ENCODE measurements around the gene CNN1. TPM values are rescaled to one million over a fixed set of nuclear protein-coding genes. Genes with fewer than 3 reads are reported as not detected.

Gene CNN1
- total RNA-seq, 1 experiment from 2014 or later, result 0.98 TPM

DNA sequence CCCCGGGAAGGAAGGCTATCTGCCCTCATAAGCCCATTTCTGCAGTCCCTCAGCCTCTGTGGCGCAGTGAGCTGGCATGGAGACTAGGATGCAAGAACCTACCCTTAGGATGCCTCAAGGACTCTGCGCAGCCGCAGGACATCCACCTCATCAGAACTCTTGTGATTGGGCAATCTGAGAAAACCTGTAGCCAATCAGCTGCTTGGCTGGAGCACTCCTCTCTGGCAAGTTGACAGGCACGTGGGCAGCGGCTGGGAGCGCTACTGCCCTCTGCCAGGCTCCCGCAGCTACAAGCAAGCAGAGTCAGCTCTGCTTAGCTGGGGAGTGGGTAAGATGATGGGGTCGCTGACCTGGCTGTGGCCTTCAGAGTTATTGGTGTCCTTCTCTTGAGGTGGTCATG lies 8.2 kb upstream of the CNN1 start:
- no peak overlapping the region for H3K27ac ChIP-seq (ENCODE audit: low read length)
- H3K4me1 ChIP-seq (ENCODE audit: control insufficient read depth, insufficient read depth, low read length), result peaks cover 5% of the 10 kb centered on the region
- BruUV-seq (replicated peaks), result no TSS peak
- intact Hi-C loops (cut with micrococcal nuclease; ENCODE audit: unreplicated experiment), result no loop called here
- ChIA-PET CTCF (interaction anchor here (0.6 kb wide), 1 partner anchor 12 kb away, joined by 3 read pairs; no protein-coding TSS in a partner anchor), POLR2A (no interaction called here)
- ATAC-seq (peak; percentile 19; the same call in 1 of the 2 replicates), DNase-seq (ENCODE audit: low read depth, low spot score) (peak; percentile 28)
- no peaks in the 10 kb centered on the region; the same call in 1 of the 2 replicates for H3K36me3 ChIP-seq (ENCODE audit: control insufficient read depth, insufficient read depth, low read length)
- no peaks in the 10 kb centered on the region for H3K27me3 ChIP-seq (ENCODE audit: control insufficient read depth, insufficient read depth, low read length)
- in situ Hi-C loops (cut with HindIII; ENCODE audit: low pct_unique_long_range_greater_than_20kb, low sequenced_read_pairs), result no loop called here
- no peak overlapping the region for H3K4me3 ChIP-seq (ENCODE audit: low read depth in 2 of 2, low read length in 2 of 2)
- H3K9me3 ChIP-seq (ENCODE audit: control insufficient read depth, insufficient read depth, low read depth, low read length), result no peaks in the 10 kb centered on the region
- TF ChIP-seq, protein P1, sequence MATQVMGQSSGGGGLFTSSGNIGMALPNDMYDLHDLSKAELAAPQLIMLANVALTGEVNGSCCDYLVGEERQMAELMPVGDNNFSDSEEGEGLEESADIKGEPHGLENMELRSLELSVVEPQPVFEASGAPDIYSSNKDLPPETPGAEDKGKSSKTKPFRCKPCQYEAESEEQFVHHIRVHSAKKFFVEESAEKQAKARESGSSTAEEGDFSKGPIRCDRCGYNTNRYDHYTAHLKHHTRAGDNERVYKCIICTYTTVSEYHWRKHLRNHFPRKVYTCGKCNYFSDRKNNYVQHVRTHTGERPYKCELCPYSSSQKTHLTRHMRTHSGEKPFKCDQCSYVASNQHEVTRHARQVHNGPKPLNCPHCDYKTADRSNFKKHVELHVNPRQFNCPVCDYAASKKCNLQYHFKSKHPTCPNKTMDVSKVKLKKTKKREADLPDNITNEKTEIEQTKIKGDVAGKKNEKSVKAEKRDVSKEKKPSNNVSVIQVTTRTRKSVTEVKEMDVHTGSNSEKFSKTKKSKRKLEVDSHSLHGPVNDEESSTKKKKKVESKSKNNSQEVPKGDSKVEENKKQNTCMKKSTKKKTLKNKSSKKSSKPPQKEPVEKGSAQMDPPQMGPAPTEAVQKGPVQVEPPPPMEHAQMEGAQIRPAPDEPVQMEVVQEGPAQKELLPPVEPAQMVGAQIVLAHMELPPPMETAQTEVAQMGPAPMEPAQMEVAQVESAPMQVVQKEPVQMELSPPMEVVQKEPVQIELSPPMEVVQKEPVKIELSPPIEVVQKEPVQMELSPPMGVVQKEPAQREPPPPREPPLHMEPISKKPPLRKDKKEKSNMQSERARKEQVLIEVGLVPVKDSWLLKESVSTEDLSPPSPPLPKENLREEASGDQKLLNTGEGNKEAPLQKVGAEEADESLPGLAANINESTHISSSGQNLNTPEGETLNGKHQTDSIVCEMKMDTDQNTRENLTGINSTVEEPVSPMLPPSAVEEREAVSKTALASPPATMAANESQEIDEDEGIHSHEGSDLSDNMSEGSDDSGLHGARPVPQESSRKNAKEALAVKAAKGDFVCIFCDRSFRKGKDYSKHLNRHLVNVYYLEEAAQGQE (IDR thresholded peaks at IDR 0.05; ENCODE audit: insufficient read depth in 1 of 2, low read depth in 2 of 2, low read length in 1 of 2), result no peak
- TF ChIP-seq, protein P2, sequence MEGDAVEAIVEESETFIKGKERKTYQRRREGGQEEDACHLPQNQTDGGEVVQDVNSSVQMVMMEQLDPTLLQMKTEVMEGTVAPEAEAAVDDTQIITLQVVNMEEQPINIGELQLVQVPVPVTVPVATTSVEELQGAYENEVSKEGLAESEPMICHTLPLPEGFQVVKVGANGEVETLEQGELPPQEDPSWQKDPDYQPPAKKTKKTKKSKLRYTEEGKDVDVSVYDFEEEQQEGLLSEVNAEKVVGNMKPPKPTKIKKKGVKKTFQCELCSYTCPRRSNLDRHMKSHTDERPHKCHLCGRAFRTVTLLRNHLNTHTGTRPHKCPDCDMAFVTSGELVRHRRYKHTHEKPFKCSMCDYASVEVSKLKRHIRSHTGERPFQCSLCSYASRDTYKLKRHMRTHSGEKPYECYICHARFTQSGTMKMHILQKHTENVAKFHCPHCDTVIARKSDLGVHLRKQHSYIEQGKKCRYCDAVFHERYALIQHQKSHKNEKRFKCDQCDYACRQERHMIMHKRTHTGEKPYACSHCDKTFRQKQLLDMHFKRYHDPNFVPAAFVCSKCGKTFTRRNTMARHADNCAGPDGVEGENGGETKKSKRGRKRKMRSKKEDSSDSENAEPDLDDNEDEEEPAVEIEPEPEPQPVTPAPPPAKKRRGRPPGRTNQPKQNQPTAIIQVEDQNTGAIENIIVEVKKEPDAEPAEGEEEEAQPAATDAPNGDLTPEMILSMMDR (IDR thresholded peaks at IDR 0.05), result no peak
- no peak for TF ChIP-seq TCF7L2 (IDR thresholded peaks at IDR 0.05; ENCODE audit: low read depth, low read length)
- TF ChIP-seq POLR2AphosphoS5 (IDR thresholded peaks at IDR 0.05; ENCODE audit: low read depth, low read length), result no peak
- no peak for TF ChIP-seq SIN3A (IDR thresholded peaks at IDR 0.05; ENCODE audit: borderline replicate concordance, insufficient read depth, low read depth, low read length)

DNA sequence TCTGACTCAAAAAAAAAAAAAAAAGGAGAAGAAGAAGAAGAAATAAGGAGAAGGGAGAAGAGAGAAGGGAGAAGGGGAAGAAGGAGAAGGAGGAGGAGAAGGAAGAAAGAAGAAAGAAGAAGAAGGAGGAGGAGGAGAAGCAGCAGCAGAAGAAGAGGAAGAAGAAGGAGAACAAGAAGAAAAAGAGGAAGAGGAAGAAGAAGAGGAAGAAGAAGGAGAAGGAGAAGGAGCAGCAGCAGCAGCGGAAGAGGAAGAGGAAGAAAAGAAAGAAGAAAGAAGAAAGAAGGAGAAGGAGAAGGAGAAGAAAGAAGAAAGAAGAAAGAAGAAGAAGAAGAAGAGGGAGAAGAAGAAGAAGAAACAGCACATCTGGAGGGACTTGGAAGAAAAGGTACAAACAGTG lies 4.1 kb upstream of the CNN1 start:
- no peak for TF ChIP-seq SIN3A (IDR thresholded peaks at IDR 0.05; ENCODE audit: borderline replicate concordance, insufficient read depth, low read depth, low read length)
- no peak for TF ChIP-seq POLR2AphosphoS5 (IDR thresholded peaks at IDR 0.05; ENCODE audit: low read depth, low read length)
- TF ChIP-seq, protein P1 (IDR thresholded peaks at IDR 0.05; ENCODE audit: insufficient read depth in 1 of 2, low read depth in 2 of 2, low read length in 1 of 2), result no peak
- TF ChIP-seq TCF7L2 (IDR thresholded peaks at IDR 0.05; ENCODE audit: low read depth, low read length), result no peak
- TF ChIP-seq, protein P2 (IDR thresholded peaks at IDR 0.05), result no peak
- H3K4me1 ChIP-seq (ENCODE audit: control insufficient read depth, insufficient read depth, low read length), result no peaks in the 10 kb centered on the region; the same call in none of the 2 replicates
- intact Hi-C loops (cut with micrococcal nuclease; ENCODE audit: unreplicated experiment) (no loop called here), in situ Hi-C loops (cut with HindIII; ENCODE audit: low pct_unique_long_range_greater_than_20kb, low sequenced_read_pairs) (no loop called here)
- no peak overlapping the region for H3K4me3 ChIP-seq (ENCODE audit: low read depth in 2 of 2, low read length in 2 of 2)
- no peak overlapping the region for H3K27ac ChIP-seq (ENCODE audit: low read length)
- ATAC-seq (no peak), DNase-seq (ENCODE audit: low read depth, low spot score) (no peak)
- no peaks in the 10 kb centered on the region for H3K9me3 ChIP-seq (ENCODE audit: control insufficient read depth, insufficient read depth, low read depth, low read length)
- ChIA-PET CTCF (no interaction called here), POLR2A (no interaction called here)
- BruUV-seq (replicated peaks), result no TSS peak
- H3K36me3 ChIP-seq (ENCODE audit: control insufficient read depth, insufficient read depth, low read length), result no peaks in the 10 kb centered on the region
- H3K27me3 ChIP-seq (ENCODE audit: control insufficient read depth, insufficient read depth, low read length), result no peaks in the 10 kb centered on the region

Measured in Panc1 (cell line).